Jurkat, Clone E6-1 (cell line): ENCODE measurements around the gene ZYG11B.
"Not testable (repeated sequence)": the region's sequence is repeated elsewhere in the genome, so short reads cannot be mapped to it uniquely, and the experiment has no call there.

Experiments
- DNase-seq: peaks from one replicate; pipeline ENCODE4 v3.0.0-alpha.2; 2011; ENCODE audit warnings: low read depth, low spot score
- H3K4me3 ChIP-seq: 2 replicates; pipeline ENCODE4 v1.5.1; 2011; ENCODE audit warnings: mild to moderate bottlenecking, low read length, control low read depth, moderate library complexity

ZYG11B gene

GRCh38 chr1:52825868-52826267 is 99.6 kb downstream of the ZYG11B start:
- peak; percentile 10 for DNase-seq
- no peak overlapping the region for H3K4me3 ChIP-seq

- H3K4me3 ChIP-seq: no peak overlapping the region
- no peak for DNase-seq
Observed at GRCh38 chr1:52834798-52835197, 108.5 kb downstream of the ZYG11B start.

- H3K4me3 ChIP-seq: no peak overlapping the region
- DNase-seq: no peak
Observed at GRCh38 chr1:52836035-52836434, 109.8 kb downstream of the ZYG11B start.

GRCh38 chr1:52839175-52839574 is 112.9 kb downstream of the ZYG11B start:
- H3K4me3 ChIP-seq, DNase-seq: not testable (repeated sequence)

GRCh38 chr1:52842643-52843310 is 116.5 kb downstream of the ZYG11B start, which contains the start of gene ZYG11A:
Gene ZYG11A, plus strand, starts transcription at chr1:52842760. Its CDS starts 124 bp downstream, at chr1:52842884.
- H3K4me3 ChIP-seq: peak within 1 kb of the TSS; percentile 27
- peak; percentile 39 for DNase-seq

- not testable (repeated sequence) for DNase-seq, H3K4me3 ChIP-seq
Observed at GRCh38 chr1:52845119-52845518, 118.9 kb downstream of the ZYG11B start.

- no peak overlapping the region for H3K4me3 ChIP-seq
- no peak for DNase-seq
Observed at GRCh38 chr1:52848423-52848822, 122.2 kb downstream of the ZYG11B start.

GRCh38 chr1:52850951-52851350 is 124.7 kb downstream of the ZYG11B start:
- no peak for DNase-seq
- no peak overlapping the region for H3K4me3 ChIP-seq

- no peak for DNase-seq
- no peak overlapping the region for H3K4me3 ChIP-seq
Observed at GRCh38 chr1:52852854-52853253, 126.6 kb downstream of the ZYG11B start.

- no peak for DNase-seq
- H3K4me3 ChIP-seq: no peak overlapping the region
Observed at GRCh38 chr1:52855584-52855983, 129.3 kb downstream of the ZYG11B start.

GRCh38 chr1:52856026-52856425 is 129.8 kb downstream of the ZYG11B start:
- DNase-seq: no peak
- H3K4me3 ChIP-seq: no peak overlapping the region

- no peak overlapping the region for H3K4me3 ChIP-seq
- DNase-seq: no peak
Observed at GRCh38 chr1:52857443-52857842, 131.2 kb downstream of the ZYG11B start.

GRCh38 chr1:52862666-52863458 is 136.6 kb downstream of the ZYG11B start:
- no peak for DNase-seq
- no peak overlapping the region for H3K4me3 ChIP-seq

- no peak for DNase-seq
- H3K4me3 ChIP-seq: no peak overlapping the region
Observed at GRCh38 chr1:52867087-52867863, 141.0 kb downstream of the ZYG11B start.

- not testable (repeated sequence) for H3K4me3 ChIP-seq, DNase-seq
Observed at GRCh38 chr1:52869727-52870126, 143.5 kb downstream of the ZYG11B start.

- DNase-seq: no peak
- H3K4me3 ChIP-seq: no peak overlapping the region
Observed at GRCh38 chr1:52876843-52877242, 150.6 kb downstream of the ZYG11B start.
